Endodermal cell (in vitro differentiated cells): ENCODE results near the gene FGF23. TPM values are rescaled to one million over a fixed set of nuclear protein-coding genes. Genes with fewer than 3 reads are reported as not detected.

Experiments used
- DNase-seq: peaks from one replicate; pipeline ENCODE4 v3.0.0-alpha.2; 2017
- H3K27ac ChIP-seq: 2 replicates; pipeline ENCODE4 v1.5.1; 2013; ENCODE audit warnings: mild to moderate bottlenecking, low read depth, low read length, moderate library complexity
- H3K27me3 ChIP-seq: 2 replicates; pipeline ENCODE4 v1.6.1; 2013; ENCODE audit warnings: mild to moderate bottlenecking, low read length, moderate library complexity; ENCODE audit not compliant: insufficient read depth, control insufficient read depth, poor library complexity, severe bottlenecking
- H3K36me3 ChIP-seq: 2 replicates; pipeline ENCODE4 v1.7.0; 2013; ENCODE audit warnings: mild to moderate bottlenecking, low read length, moderate library complexity; ENCODE audit not compliant: control insufficient read depth, insufficient read depth
- H3K4me1 ChIP-seq: one replicate; pipeline ENCODE4 v1.7.0; 2013; ENCODE audit warnings: low read length; ENCODE audit not compliant: control insufficient read depth, insufficient read depth
- H3K4me3 ChIP-seq: 2 replicates; pipeline ENCODE4 v1.5.1; 2013; ENCODE audit warnings: mild to moderate bottlenecking, low read length, moderate library complexity
- H3K9ac ChIP-seq: 2 replicates; pipeline ENCODE4 v1.6.1; 2013; ENCODE audit warnings: mild to moderate bottlenecking, low read length, moderate library complexity; ENCODE audit not compliant: poor library complexity, severe bottlenecking; ENCODE audit errors: extremely low read depth
- H3K9me3 ChIP-seq: 2 replicates; pipeline ENCODE4 v1.6.1; 2013; ENCODE audit warnings: mild to moderate bottlenecking, low read length, moderate library complexity; ENCODE audit not compliant: control insufficient read depth
- H3K27ac Mint-ChIP-seq: 2 replicates; pipeline ENCODE4 v1.8.0; 2020; ENCODE audit warnings: mixed read lengths
- H3K27me3 Mint-ChIP-seq: 2 replicates; pipeline ENCODE4 v1.8.0; 2021; ENCODE audit warnings: mild to moderate bottlenecking, mixed read lengths; ENCODE audit not compliant: insufficient read depth
- H3K36me3 Mint-ChIP-seq: 2 replicates; pipeline ENCODE4 v1.8.0; 2020; ENCODE audit warnings: low read depth, mixed read lengths
- H3K4me1 Mint-ChIP-seq: 2 replicates; pipeline ENCODE4 v1.8.0; 2020; ENCODE audit warnings: mixed read lengths
- H3K4me3 Mint-ChIP-seq: 2 replicates; pipeline ENCODE4 v1.8.0; 2020; ENCODE audit warnings: mild to moderate bottlenecking, moderate library complexity, mixed read lengths
- H3K9me3 Mint-ChIP-seq: 2 replicates; pipeline ENCODE4 v1.8.0; 2020; ENCODE audit warnings: mild to moderate bottlenecking, mixed read lengths
- WGBS, 2 experiments: methylation state at CpG; one replicate each; pipeline versions ENCODE4 v1.1.5 to v1.1.7; 2013; ENCODE audit warnings: missing lambda C conversion rate in 2 of 2, mixed read lengths in 1 of 2; ENCODE audit not compliant: insufficient coverage in 1 of 2, insufficient read length in 1 of 2; 5-methylcytosine and 5-hydroxymethylcytosine counted together
- long read RNA-seq, 4 experiments: library from polyadenylated mRNA in 2 of 4; library from RNA in 1 of 4; library from capped mRNA in 1 of 4; stranded (forward) in 3 of 4; unstranded in 1 of 4; transcript quantifications; one replicate each; pipeline ENCODE4 v2.0.0, GENCODE V29; 2020 to 2021; ENCODE audit warnings: inconsistent platforms in 1 of 4
- polyA plus RNA-seq, 2 experiments: library from polyadenylated mRNA; stranded (reverse); fragments of 50-300 nt; gene quantifications; one replicate each; pipeline ENCODE4 v1.2.3, GENCODE V29; 2013
- total RNA-seq, 2 donors: library from RNA; stranded (reverse); fragmentation: NEBNext Ultra II Directional in 1 of 2; extraction: Animal tissue kit (Norgen Biotek cat#: 25700) in 1 of 2; gene quantifications; 2 replicates in 1 of 2; 3 replicates in 1 of 2; pipeline ENCODE4 v1.2.1, GENCODE V29; 2021
- TF ChIP-seq, protein P1 (sequence below): fragments of 200-600 bp; sonication (generic); conservative IDR thresholded peaks from 2 replicates; pipeline ENCODE4 v1.5.0; 2021; ENCODE audit warnings: antibody characterized with exemption, mild to moderate bottlenecking

FGF23 gene
- total RNA-seq, result under 1 TPM; 0.33 to 0.44 TPM
- 0.39 TPM for polyA plus RNA-seq (2013, experiment 1 of 2)
- 0.29 TPM for polyA plus RNA-seq (2013, experiment 2 of 2)
- long read RNA-seq, experiment 1, partial matches to known transcripts, result 0 of 1 reads
- long read RNA-seq, experiment 1, other reads (novel, unspliced or antisense), result 1 of 1 reads
- long read RNA-seq, experiment 2, result 0 reads
- long read RNA-seq, experiment 3, result 0 reads
- long read RNA-seq, experiment 4, partial matches to known transcripts, result 0 of 3 reads
- long read RNA-seq, experiment 4, other reads (novel, unspliced or antisense), result 1 of 3 reads

DNA sequence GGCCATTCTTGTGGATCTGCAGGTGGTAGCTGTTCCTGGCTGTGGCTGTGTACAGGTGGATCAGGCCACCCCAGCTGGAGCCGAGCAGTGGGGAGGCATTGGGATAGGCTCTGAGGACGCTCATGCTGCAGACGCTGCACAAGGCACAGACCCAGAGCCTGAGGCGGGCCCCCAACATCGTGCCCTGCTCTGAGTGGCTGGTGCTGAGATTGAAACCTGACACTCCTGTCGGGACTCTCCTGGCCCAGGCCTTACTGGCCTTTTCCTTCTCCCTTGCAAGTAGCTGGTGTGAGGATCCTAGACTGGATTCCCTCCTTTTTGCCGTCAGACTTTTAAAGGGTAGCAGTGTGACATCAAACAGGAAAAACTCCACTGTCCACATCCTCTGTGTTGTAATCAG lies at the start of gene FGF23:
Gene FGF23 (minus strand): TSS at position 308 of the 400 bp plus-strand sequence. CDS start 130 bp downstream, at position 178.
- no peak within 1 kb of the TSS for H3K9ac ChIP-seq
- WGBS, 2 experiments, result 49 to 59% methylated on average over 5 to 7 of the region's 7 CpGs
- no peak within 1 kb of the TSS for H3K27ac ChIP-seq
- no peaks in the 10 kb centered on the region for H3K36me3 Mint-ChIP-seq
- no peaks in the 10 kb centered on the region for H3K4me1 ChIP-seq
- TF ChIP-seq, protein P1, sequence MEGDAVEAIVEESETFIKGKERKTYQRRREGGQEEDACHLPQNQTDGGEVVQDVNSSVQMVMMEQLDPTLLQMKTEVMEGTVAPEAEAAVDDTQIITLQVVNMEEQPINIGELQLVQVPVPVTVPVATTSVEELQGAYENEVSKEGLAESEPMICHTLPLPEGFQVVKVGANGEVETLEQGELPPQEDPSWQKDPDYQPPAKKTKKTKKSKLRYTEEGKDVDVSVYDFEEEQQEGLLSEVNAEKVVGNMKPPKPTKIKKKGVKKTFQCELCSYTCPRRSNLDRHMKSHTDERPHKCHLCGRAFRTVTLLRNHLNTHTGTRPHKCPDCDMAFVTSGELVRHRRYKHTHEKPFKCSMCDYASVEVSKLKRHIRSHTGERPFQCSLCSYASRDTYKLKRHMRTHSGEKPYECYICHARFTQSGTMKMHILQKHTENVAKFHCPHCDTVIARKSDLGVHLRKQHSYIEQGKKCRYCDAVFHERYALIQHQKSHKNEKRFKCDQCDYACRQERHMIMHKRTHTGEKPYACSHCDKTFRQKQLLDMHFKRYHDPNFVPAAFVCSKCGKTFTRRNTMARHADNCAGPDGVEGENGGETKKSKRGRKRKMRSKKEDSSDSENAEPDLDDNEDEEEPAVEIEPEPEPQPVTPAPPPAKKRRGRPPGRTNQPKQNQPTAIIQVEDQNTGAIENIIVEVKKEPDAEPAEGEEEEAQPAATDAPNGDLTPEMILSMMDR, result no peak
- no peaks in the 10 kb centered on the region for H3K9me3 ChIP-seq
- peak within 1 kb of the TSS; percentile 8 for H3K27ac Mint-ChIP-seq
- peak; percentile 96 for DNase-seq
- no peaks in the 10 kb centered on the region for H3K36me3 ChIP-seq
- H3K27me3 ChIP-seq, result no peaks in the 10 kb centered on the region
- no peak within 1 kb of the TSS for H3K4me3 ChIP-seq
- peaks cover 8% of the 10 kb centered on the region for H3K4me1 Mint-ChIP-seq
- no peak within 1 kb of the TSS for H3K4me3 Mint-ChIP-seq
- H3K9me3 Mint-ChIP-seq, result no peaks in the 10 kb centered on the region
- H3K27me3 Mint-ChIP-seq, result peaks cover 14% of the 10 kb centered on the region

DNA sequence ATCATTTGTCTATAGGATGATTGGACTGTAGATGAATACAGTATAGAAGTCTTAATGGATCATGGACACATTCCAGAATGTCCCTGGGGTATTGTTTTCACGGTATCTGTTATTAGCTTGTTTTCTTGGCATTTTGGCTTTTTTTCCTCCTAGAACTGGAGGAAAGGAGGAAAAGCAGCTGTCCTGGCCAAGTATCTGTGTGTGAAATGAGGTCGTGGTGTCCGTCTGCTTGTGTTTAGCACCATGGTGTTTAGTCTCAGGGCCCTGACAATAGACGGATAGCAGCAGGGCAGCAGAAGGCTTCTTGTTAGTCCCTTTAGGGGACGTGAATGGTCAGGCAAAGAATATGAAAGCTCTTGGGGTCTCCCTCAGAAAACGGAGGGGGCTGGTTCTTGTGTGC lies 44.9 kb upstream of the FGF23 start:
- H3K4me1 Mint-ChIP-seq, result no peaks in the 10 kb centered on the region
- peaks cover 4% of the 10 kb centered on the region for H3K27me3 Mint-ChIP-seq
- no peak overlapping the region for H3K4me3 Mint-ChIP-seq
- TF ChIP-seq, protein P1, result no peak
- no peaks in the 10 kb centered on the region for H3K9me3 ChIP-seq
- no peak overlapping the region for H3K9ac ChIP-seq
- H3K27ac Mint-ChIP-seq, result no peak overlapping the region
- no peaks in the 10 kb centered on the region for H3K9me3 Mint-ChIP-seq
- no peaks in the 10 kb centered on the region for H3K36me3 Mint-ChIP-seq
- H3K36me3 ChIP-seq, result no peaks in the 10 kb centered on the region
- no peaks in the 10 kb centered on the region for H3K4me1 ChIP-seq
- no peak overlapping the region for H3K4me3 ChIP-seq
- WGBS, 2 experiments, result 87 to 98% methylated on average over 4 to 6 of the region's 6 CpGs
- H3K27me3 ChIP-seq, result no peaks in the 10 kb centered on the region
- DNase-seq, result peak; percentile 15
- no peak overlapping the region for H3K27ac ChIP-seq

DNA sequence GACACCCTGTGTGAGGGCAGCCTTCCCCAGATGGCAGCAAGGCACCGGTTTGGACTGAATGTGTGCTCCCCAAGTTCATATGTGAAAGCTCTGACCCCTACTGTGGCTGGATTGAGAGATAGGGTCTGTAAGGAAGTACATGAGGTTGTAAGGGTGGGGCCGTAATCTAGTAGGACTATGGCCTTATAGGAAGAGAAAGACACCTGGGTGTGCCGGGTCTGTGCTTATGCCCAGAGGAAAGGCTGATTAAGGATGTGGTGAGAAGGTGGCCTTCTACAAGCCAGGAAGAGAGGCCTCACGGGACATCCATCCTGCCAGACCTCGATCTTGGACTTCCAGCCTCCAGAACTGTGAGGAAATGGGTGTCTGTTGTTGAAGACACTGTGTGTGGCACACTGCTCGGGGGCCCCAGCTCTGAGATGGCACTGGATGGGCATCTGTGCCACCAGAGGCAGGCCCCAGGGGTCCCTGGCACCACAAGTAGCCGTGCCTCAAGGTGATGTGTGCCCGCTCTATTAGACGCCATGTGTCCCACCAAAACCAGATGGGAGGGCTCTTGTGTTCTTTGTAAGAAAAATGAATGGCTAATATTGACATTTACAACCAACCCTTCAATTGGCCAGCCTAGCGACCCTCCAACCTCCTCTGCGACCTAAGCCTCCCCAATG lies 44.1 kb upstream of the FGF23 start:
- H3K27ac Mint-ChIP-seq, result no peak overlapping the region
- no peak overlapping the region for H3K4me3 Mint-ChIP-seq
- no peaks in the 10 kb centered on the region for H3K4me1 Mint-ChIP-seq
- H3K4me3 ChIP-seq, result no peak overlapping the region
- no peak overlapping the region for H3K27ac ChIP-seq
- H3K9me3 ChIP-seq, result no peaks in the 10 kb centered on the region
- H3K27me3 Mint-ChIP-seq, result no peaks in the 10 kb centered on the region
- no peak overlapping the region for H3K9ac ChIP-seq
- peak; percentile 34 for DNase-seq
- no peaks in the 10 kb centered on the region for H3K36me3 ChIP-seq
- H3K36me3 Mint-ChIP-seq, result no peaks in the 10 kb centered on the region
- no peaks in the 10 kb centered on the region for H3K4me1 ChIP-seq
- TF ChIP-seq, protein P1, result no peak
- no peaks in the 10 kb centered on the region for H3K9me3 Mint-ChIP-seq
- 84 to 94% methylated on average over 3 to 11 of the region's 11 CpGs for WGBS, 2 experiments
- no peaks in the 10 kb centered on the region for H3K27me3 ChIP-seq
